ENCODE data around the gene YARS1. TPM values are rescaled to one million over a fixed set of nuclear protein-coding genes. Genes with fewer than 3 reads are reported as not detected.

The YARS1 gene
- total and polyA plus RNA-seq, 2 of the 13 experiments (the other 11 are each of a cell fraction or from before 2014, with no cell fraction given): 50.1 to 113 TPM

- TF ChIP-seq BRF2 (CRISPR knock-in tag; IDR thresholded peaks at IDR 0.05) (no peak), CHCHD3 (CRISPR knock-in tag; IDR thresholded peaks at IDR 0.05) (no peak), MATR3 (CRISPR knock-in tag; IDR thresholded peaks at IDR 0.05) (no peak), PAX8 (CRISPR knock-in tag; IDR thresholded peaks at IDR 0.05; ENCODE audit: borderline replicate concordance) (no peak), STAT6 (CRISPR knock-in tag; IDR thresholded peaks at IDR 0.05; ENCODE audit: borderline replicate concordance) (peak; percentile 50; the same call in 1 of the 2 replicates), ZNF431 (CRISPR knock-in tag; IDR thresholded peaks at IDR 0.05; ENCODE audit: borderline replicate concordance, low read depth) (no peak), ELF1 (CRISPR knock-in tag; IDR thresholded peaks at IDR 0.05) (no peak; the same call in 1 of the 2 replicates), SALL2 (CRISPR knock-in tag; IDR thresholded peaks at IDR 0.05) (peak; percentile 55; the same call in 1 of the 2 replicates), TRIM24 (CRISPR knock-in tag; IDR thresholded peaks at IDR 0.05) (no peak), ZNF180 (CRISPR knock-in tag; IDR thresholded peaks at IDR 0.05; ENCODE audit: borderline replicate concordance, low read depth) (no peak), ZNF619 (CRISPR knock-in tag; IDR thresholded peaks at IDR 0.05) (no peak), HNRNPUL1 (IDR thresholded peaks at IDR 0.05; ENCODE audit: low read depth, low read length) (no peak), U2AF1 (optimal IDR thresholded peaks at IDR 0.05; ENCODE audit: low read depth, low read length) (no peak), MTA1 (CRISPR knock-in tag; IDR thresholded peaks at IDR 0.05; ENCODE audit: borderline replicate concordance) (peak; percentile 58; the same call in 1 of the 2 replicates), SP5 (CRISPR knock-in tag; IDR thresholded peaks at IDR 0.05; ENCODE audit: borderline replicate concordance, low read depth) (peak; percentile 89), ZNF646 (CRISPR knock-in tag; IDR thresholded peaks at IDR 0.05) (no peak), ZNF205 (CRISPR knock-in tag; IDR thresholded peaks at IDR 0.05) (no peak; the same call in 1 of the 2 replicates), ZNF256 (CRISPR knock-in tag; conservative IDR thresholded peaks at IDR 0.05) (no peak), LBX2 (CRISPR knock-in tag; IDR thresholded peaks at IDR 0.05; ENCODE audit: borderline replicate concordance) (no peak)
Observed at GRCh38 chr1:32759997-32760623, 57.0 kb downstream of the YARS1 start (continued).

Measured in HepG2 (cell line).